NT2/D1 (cell line): ENCODE measurements around the gene MAML1.

Experiments
- DNase-seq: peaks from one replicate; pipeline ENCODE4 v3.0.0-alpha.2; 2011; ENCODE audit warnings: low read depth, low spot score
- H3K27me3 ChIP-seq: 2 replicates; pipeline ENCODE4 v1.6.0; 2011; ENCODE audit warnings: mild to moderate bottlenecking; ENCODE audit not compliant: insufficient read length, insufficient read depth
- H3K36me3 ChIP-seq: 2 replicates; pipeline ENCODE4 v1.6.1; 2011; ENCODE audit warnings: mild to moderate bottlenecking, low read length, mixed read lengths; ENCODE audit not compliant: insufficient read depth, insufficient read length
- H3K4me1 ChIP-seq: 2 replicates; pipeline ENCODE4 v1.5.1; 2011; ENCODE audit not compliant: insufficient read depth, insufficient read length
- H3K4me3 ChIP-seq: 2 replicates; pipeline ENCODE4 v1.5.1; 2011; ENCODE audit warnings: low read depth; ENCODE audit not compliant: insufficient read length
- H3K9ac ChIP-seq: 2 replicates; pipeline ENCODE4 v1.6.0; 2011; ENCODE audit warnings: low read depth; ENCODE audit not compliant: insufficient read length
- H3K9me3 ChIP-seq: 2 replicates; pipeline ENCODE4 v1.5.1; 2011; ENCODE audit warnings: mild to moderate bottlenecking, low read length; ENCODE audit not compliant: insufficient read depth
- SUZ12 ChIP-seq: IDR thresholded peaks from 2 replicates; pipeline ENCODE4 v1.6.1; 2011; ENCODE audit not compliant: insufficient read length, insufficient read depth; ENCODE audit errors: extremely low read depth
- YY1 ChIP-seq: IDR thresholded peaks from 2 replicates; pipeline ENCODE4 v1.6.1; 2011; ENCODE audit not compliant: insufficient read length, insufficient read depth
- ZNF274 ChIP-seq: IDR thresholded peaks from 2 replicates; pipeline ENCODE4 v1.6.1; 2011; ENCODE audit warnings: mild to moderate bottlenecking, low read depth, low read length

Gene MAML1

GRCh38 chr5:179769796-179770195 is 37.2 kb downstream of the MAML1 start:
- H3K27me3 ChIP-seq, result no peaks in the 10 kb centered on the region
- no peak for DNase-seq
- H3K9ac ChIP-seq, result no peak overlapping the region
- peaks cover 12% of the 10 kb centered on the region for H3K4me1 ChIP-seq
- TF ChIP-seq SUZ12, result no peak
- TF ChIP-seq YY1, result no peak
- no peak for TF ChIP-seq ZNF274
- H3K4me3 ChIP-seq, result no peak overlapping the region
- no peaks in the 10 kb centered on the region for H3K9me3 ChIP-seq
- H3K36me3 ChIP-seq, result peaks cover 86% of the 10 kb centered on the region

DNA sequence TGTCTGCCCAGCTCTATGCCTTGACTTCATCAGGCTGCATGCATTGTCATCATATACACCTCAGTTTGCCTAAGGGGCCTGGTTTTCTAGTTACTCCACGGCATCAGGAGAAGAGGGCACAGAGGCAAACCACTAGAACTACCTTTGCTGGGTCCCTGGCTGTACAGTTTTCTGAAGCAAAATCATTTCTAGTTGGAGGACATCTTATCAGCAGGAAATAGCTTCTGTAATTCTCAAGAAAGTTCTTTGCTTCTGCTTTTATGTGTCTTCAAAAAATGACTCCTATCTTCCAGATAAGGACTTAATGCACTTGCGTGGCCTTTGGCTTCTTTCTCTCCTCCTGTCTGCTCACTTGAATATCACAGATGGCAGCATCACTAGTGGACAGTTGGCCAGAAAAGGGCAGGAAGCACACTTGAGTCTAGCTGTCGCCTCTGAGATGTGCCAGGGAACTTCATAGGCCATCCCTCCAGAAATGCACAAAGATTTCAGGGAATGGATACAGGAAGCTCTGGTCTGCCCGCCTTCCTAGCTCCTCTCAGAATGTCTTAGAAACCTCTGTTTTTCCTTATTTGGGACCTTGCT is 38.8 kb downstream of the MAML1 start:
- H3K9me3 ChIP-seq, result no peaks in the 10 kb centered on the region
- TF ChIP-seq YY1, result no peak
- no peak for TF ChIP-seq ZNF274
- TF ChIP-seq SUZ12, result no peak
- no peak overlapping the region for H3K9ac ChIP-seq
- H3K4me1 ChIP-seq, result peaks cover 3% of the 10 kb centered on the region
- no peak for DNase-seq
- H3K4me3 ChIP-seq, result no peak overlapping the region
- H3K36me3 ChIP-seq, result peaks cover 91% of the 10 kb centered on the region
- no peaks in the 10 kb centered on the region for H3K27me3 ChIP-seq

DNA sequence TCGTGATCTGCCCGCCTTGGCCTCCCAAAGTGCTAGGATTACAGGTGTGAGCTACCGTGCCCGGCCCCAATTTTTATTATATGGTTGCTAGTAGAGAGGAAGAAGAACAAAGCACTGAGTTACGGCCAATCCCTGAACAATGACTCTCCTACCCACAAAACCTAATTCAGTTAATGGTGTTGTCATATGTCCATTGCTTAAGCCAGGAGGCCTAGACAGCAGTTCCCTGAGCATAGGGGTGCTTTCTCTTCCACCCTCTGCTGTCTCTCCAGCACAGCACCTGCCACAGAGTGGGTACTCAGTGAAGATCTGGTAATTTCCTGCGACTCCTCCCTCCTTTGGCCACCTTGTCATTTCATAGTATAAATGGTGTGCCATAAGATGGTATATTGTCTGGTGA is 39.7 kb downstream of the MAML1 start:
- no peaks in the 10 kb centered on the region for H3K9me3 ChIP-seq
- H3K4me3 ChIP-seq, result no peak overlapping the region
- no peaks in the 10 kb centered on the region for H3K4me1 ChIP-seq
- H3K36me3 ChIP-seq, result peaks cover 83% of the 10 kb centered on the region
- TF ChIP-seq YY1, result no peak
- TF ChIP-seq SUZ12, result no peak
- no peaks in the 10 kb centered on the region for H3K27me3 ChIP-seq
- DNase-seq, result no peak
- H3K9ac ChIP-seq, result no peak overlapping the region

- TF ChIP-seq YY1 (no peak), ZNF274 (no peak), SUZ12 (no peak)
- Histone ChIP-seq H3K4me3 (no peak overlapping the region), H3K4me1 (no peaks in the 10 kb centered on the region), H3K9ac (no peak overlapping the region), H3K36me3 (peaks cover 82% of the 10 kb centered on the region), H3K27me3 (no peaks in the 10 kb centered on the region), H3K9me3 (no peaks in the 10 kb centered on the region)
- DNase-seq, result no peak
Observed at GRCh38 chr5:179773686-179774040, 41.0 kb downstream of the MAML1 start.

GRCh38 chr5:179774442-179774841 is 41.8 kb downstream of the MAML1 start:
- Histone ChIP-seq H3K9ac (no peak overlapping the region), H3K9me3 (no peaks in the 10 kb centered on the region), H3K27me3 (no peaks in the 10 kb centered on the region), H3K36me3 (peaks cover 77% of the 10 kb centered on the region), H3K4me3 (no peak overlapping the region), H3K4me1 (no peaks in the 10 kb centered on the region)
- TF ChIP-seq ZNF274 (no peak), SUZ12 (no peak), YY1 (no peak)
- no peak for DNase-seq

DNA sequence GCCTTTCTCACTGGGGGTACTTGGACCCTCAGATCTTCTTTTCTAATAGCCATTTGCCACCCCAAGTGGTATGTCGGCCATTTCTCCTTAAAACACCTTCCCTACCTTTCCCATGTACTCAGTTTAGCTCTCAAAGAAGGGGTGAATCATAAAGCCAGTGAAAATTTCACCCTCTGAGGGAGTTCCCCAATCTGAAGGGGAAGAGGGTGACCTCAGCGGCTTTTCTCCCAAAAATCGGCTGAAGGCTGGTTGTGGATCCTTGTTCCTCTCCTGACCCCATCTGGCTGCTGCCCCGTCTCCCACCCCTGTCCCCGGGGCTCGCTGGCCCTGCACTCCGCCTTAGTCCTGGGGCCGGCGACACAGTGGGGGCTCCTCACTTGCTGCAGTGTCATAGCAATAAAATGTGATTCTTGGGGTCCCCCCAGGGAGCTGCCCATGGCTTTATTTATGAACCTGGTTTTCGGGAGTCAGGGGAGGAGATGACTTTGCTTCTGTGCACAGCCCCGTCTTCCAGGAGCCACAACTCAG is 43.9 kb downstream of the MAML1 start:
- H3K36me3 ChIP-seq, result peaks cover 68% of the 10 kb centered on the region

GRCh38 chr5:179777456-179777855 is 44.8 kb downstream of the MAML1 start:
- Histone ChIP-seq H3K36me3 (peaks cover 62% of the 10 kb centered on the region), H3K4me1 (no peaks in the 10 kb centered on the region), H3K27me3 (no peaks in the 10 kb centered on the region), H3K9ac (no peak overlapping the region), H3K9me3 (no peaks in the 10 kb centered on the region), H3K4me3 (no peak overlapping the region)
- no peak for TF ChIP-seq YY1
- no peak for TF ChIP-seq ZNF274
- TF ChIP-seq SUZ12, result no peak
- no peak for DNase-seq

More for the DNA sequence above, 43.9 kb downstream of the MAML1 start:
- H3K9ac ChIP-seq, result no peak overlapping the region
- no peaks in the 10 kb centered on the region for H3K4me1 ChIP-seq
- TF ChIP-seq ZNF274 (no peak), SUZ12 (no peak), YY1 (no peak)
- no peak overlapping the region for H3K4me3 ChIP-seq
- no peak for DNase-seq
- no peaks in the 10 kb centered on the region for H3K27me3 ChIP-seq
- H3K9me3 ChIP-seq, result no peaks in the 10 kb centered on the region
